H1 (cell line): ENCODE results near the gene WDR74. TPM values are rescaled to one million over a fixed set of nuclear protein-coding genes. Genes with fewer than 3 reads are reported as not detected.

Experiments used
- CTCF ChIA-PET: fragments of 300-600 bp; sonication (Branson Sonifier 250); formaldehyde crosslinking; loops from one replicate; lab custom pipeline; 2021; ENCODE audit not compliant: partially characterized antibody; lab: Charles Lee
- POLR2A ChIA-PET: fragments of 300-600 bp; sonication (Branson Sonifier 250); formaldehyde crosslinking; loops from one replicate; lab custom pipeline; 2021; ENCODE audit warnings: inconsistent platforms; ENCODE audit not compliant: partially characterized antibody; lab: Charles Lee
- DNase-seq, 2 experiments: peaks; one replicate each; pipeline versions ENCODE4 v3.0.0 to v3.0.0-alpha.2; 2010 to 2022; ENCODE audit warnings: low spot score in 2 of 2, low read depth in 1 of 2, mixed read lengths in 1 of 2
- FAIRE-seq: peaks from 2 replicates; lab custom pipeline; 2011; peaks lifted over from hg19 to GRCh38; lab: Jason Lieb, UNC
- H2AFZ ChIP-seq: 2 replicates; pipeline ENCODE4 v1.8.1; 2012; ENCODE audit warnings: low read length, inconsistent platforms
- H2AK5ac ChIP-seq: 2 replicates; pipeline ENCODE4 v1.6.1; 2013; ENCODE audit warnings: low read depth, low read length
- H2BK120ac ChIP-seq: replicated peaks from 2 replicates; pipeline ENCODE3; 2013; ENCODE audit warnings: low read depth, low read length, inconsistent platforms
- H2BK12ac ChIP-seq: 2 replicates; pipeline ENCODE4 v1.6.1; 2013; ENCODE audit warnings: low read depth, low read length
- H2BK15ac ChIP-seq: 2 replicates; pipeline ENCODE4 v1.6.1; 2013; ENCODE audit warnings: low read length
- H2BK20ac ChIP-seq: 2 replicates; pipeline ENCODE4 v1.6.1; 2013; ENCODE audit warnings: low read length
- H2BK5ac ChIP-seq: 2 replicates; pipeline ENCODE4 v1.6.1; 2013; ENCODE audit warnings: low read depth, low read length
- H3K14ac ChIP-seq: 2 replicates; pipeline ENCODE4 v1.6.1; 2013; ENCODE audit warnings: inconsistent platforms; ENCODE audit not compliant: insufficient read length
- H3K18ac ChIP-seq: 2 replicates; pipeline ENCODE4 v1.6.1; 2013; ENCODE audit warnings: low read length; ENCODE audit errors: extremely low read depth
- H3K23ac ChIP-seq: 2 replicates; pipeline ENCODE4 v1.6.1; 2013; ENCODE audit warnings: inconsistent platforms; ENCODE audit not compliant: insufficient read length
- H3K23me2 ChIP-seq: 2 replicates; pipeline ENCODE4 v1.6.1; 2013; ENCODE audit warnings: low read depth, low read length
- H3K27ac ChIP-seq: 2 replicates; pipeline ENCODE4 v1.6.1; 2011; ENCODE audit warnings: low read depth, low read length, inconsistent platforms
- H3K27me3 ChIP-seq, 4 experiments: replicated peaks in 1 of 4; 1 replicate in 1 of 4; 2 replicates in 3 of 4; pipeline versions ENCODE4 v1.6.1 to v1.8.1; 2011 to 2013; ENCODE audit warnings: low read length in 3 of 4, mild to moderate bottlenecking in 3 of 4, inconsistent platforms in 2 of 4, mixed read lengths in 2 of 4, moderate library complexity in 1 of 4; ENCODE audit not compliant: control insufficient read depth in 3 of 4, insufficient read depth in 3 of 4; ENCODE audit errors: extremely low read depth in 1 of 4
- H3K36me3 ChIP-seq, 4 experiments: 2 replicates each; pipeline versions ENCODE4 v1.6.1 to v1.8.1; 2011 to 2013; ENCODE audit warnings: mild to moderate bottlenecking in 4 of 4, low read length in 3 of 4, moderate library complexity in 2 of 4, control low read depth in 1 of 4, inconsistent platforms in 1 of 4; ENCODE audit not compliant: insufficient read depth in 4 of 4, control insufficient read depth in 2 of 4
- H3K4ac ChIP-seq: replicated peaks from 2 replicates; pipeline ENCODE3; 2013; ENCODE audit warnings: low read length, low read depth, mixed read lengths, inconsistent platforms; ENCODE audit not compliant: insufficient read length
- H3K4me1 ChIP-seq, 4 experiments: replicated peaks in 1 of 4; 1 replicate in 1 of 4; 2 replicates in 3 of 4; pipeline versions ENCODE4 v1.6.1 to v1.8.1; 2011 to 2013; ENCODE audit warnings: low read length in 3 of 4, inconsistent platforms in 2 of 4, mixed read lengths in 1 of 4; ENCODE audit not compliant: insufficient read depth in 4 of 4, control insufficient read depth in 3 of 4
- H3K4me2 ChIP-seq, 2 experiments: 2 replicates each; pipeline versions ENCODE4 v1.6.1 to v1.8.1; 2011 to 2013; ENCODE audit warnings: low read depth in 2 of 2, low read length in 2 of 2, control low read depth in 1 of 2, inconsistent platforms in 1 of 2, mild to moderate bottlenecking in 1 of 2; ENCODE audit not compliant: insufficient read depth in 1 of 2
- H3K4me3 ChIP-seq, 4 experiments: fragments of 200-600, 300-600 bp in 1 of 4; sonication (generic), shearing (Covaris generic), sonication (Bioruptor Twin) in 1 of 4; 2 replicates each; pipeline versions ENCODE4 v1.5.1 to v1.8.1; 2011 to 2016; ENCODE audit warnings: low read length in 4 of 4, low read depth in 3 of 4, control low read depth in 2 of 4, inconsistent platforms in 2 of 4, mild to moderate bottlenecking in 2 of 4, mixed read lengths in 1 of 4, moderate library complexity in 1 of 4; ENCODE audit not compliant: insufficient read depth in 2 of 4; ENCODE audit errors: extremely low read depth in 1 of 4
- H3K56ac ChIP-seq: replicated peaks from 2 replicates; pipeline ENCODE3; 2013; ENCODE audit warnings: low read depth, mild to moderate bottlenecking, mixed read lengths, low read length, inconsistent platforms; ENCODE audit not compliant: insufficient read length
- H3K79me1 ChIP-seq: 2 replicates; pipeline ENCODE4 v1.6.1; 2013; ENCODE audit warnings: low read depth, low read length, control low read depth
- H3K79me2 ChIP-seq, 2 experiments: 2 replicates each; pipeline versions ENCODE4 v1.6.1 to v1.8.1; 2012 to 2013; ENCODE audit warnings: low read length in 2 of 2, mild to moderate bottlenecking in 2 of 2, inconsistent platforms in 1 of 2; ENCODE audit not compliant: insufficient read depth in 2 of 2, control insufficient read depth in 1 of 2
- H3K9ac ChIP-seq, 4 experiments: replicated peaks in 1 of 4; 1 replicate in 1 of 4; 2 replicates in 3 of 4; pipeline versions ENCODE4 v1.6.1 to v1.8.1; 2011 to 2013; ENCODE audit warnings: low read depth in 3 of 4, low read length in 3 of 4, control low read depth in 2 of 4, mild to moderate bottlenecking in 2 of 4, moderate library complexity in 2 of 4, inconsistent platforms in 1 of 4; ENCODE audit errors: extremely low read depth in 1 of 4
- H3K9me3 ChIP-seq, 2 experiments: 2 replicates each; pipeline versions ENCODE4 v1.6.1 to v1.8.1; 2012 to 2013; ENCODE audit warnings: mild to moderate bottlenecking in 2 of 2, moderate library complexity in 2 of 2, control low read depth in 1 of 2, inconsistent platforms in 1 of 2, low read depth in 1 of 2, low read length in 1 of 2, mixed read lengths in 1 of 2; ENCODE audit not compliant: insufficient read depth in 2 of 2
- H4K20me1 ChIP-seq, 2 experiments: replicated peaks in 1 of 2; 2 replicates each; pipeline versions ENCODE3 to v1.8.1; 2011 to 2013; ENCODE audit warnings: inconsistent platforms in 2 of 2, low read length in 2 of 2, mild to moderate bottlenecking in 1 of 2; ENCODE audit not compliant: insufficient read depth in 2 of 2, control insufficient read depth in 1 of 2
- H4K5ac ChIP-seq: 2 replicates; pipeline ENCODE4 v1.6.1; 2013; ENCODE audit warnings: low read length, low read depth, mixed read lengths, inconsistent platforms; ENCODE audit not compliant: insufficient read length
- H4K8ac ChIP-seq: 2 replicates; pipeline ENCODE4 v1.8.0; 2013; ENCODE audit warnings: mild to moderate bottlenecking, moderate library complexity, low read length, inconsistent platforms; ENCODE audit not compliant: insufficient read depth; ENCODE audit errors: extremely low read depth
- H4K91ac ChIP-seq: replicated peaks from 2 replicates; pipeline ENCODE3; 2013; ENCODE audit warnings: low read length, mixed read lengths, inconsistent platforms; ENCODE audit not compliant: insufficient read length
- HDAC2 ChIP-seq, 2 experiments: fragments of 300-600 bp in 1 of 2; sonication (generic) in 1 of 2; IDR thresholded peaks; 2 replicates each; pipeline ENCODE4 v1.6.1; 2011 to 2012; ENCODE audit warnings: low read depth in 2 of 2, low read length in 2 of 2, mild to moderate bottlenecking in 2 of 2, moderate library complexity in 2 of 2, borderline replicate concordance in 1 of 2, inconsistent platforms in 1 of 2
- KDM5A ChIP-seq: fragments of 200-600 bp; IDR thresholded peaks from 2 replicates; pipeline ENCODE4 v1.7.1; 2012; ENCODE audit warnings: mild to moderate bottlenecking, low read length, inconsistent platforms, mixed read lengths
- POLR2A ChIP-seq, 2 experiments: IDR thresholded peaks; 1 replicate in 1 of 2; 2 replicates in 1 of 2; pipeline ENCODE4 v1.6.1; 2011; ENCODE audit warnings: low read depth in 2 of 2, low read length in 2 of 2, mild to moderate bottlenecking in 2 of 2; ENCODE audit errors: control extremely low read depth in 1 of 2
- POLR2AphosphoS5 ChIP-seq: IDR thresholded peaks from 2 replicates; pipeline ENCODE4 v1.6.1; 2011; ENCODE audit warnings: low read depth, low read length
- SIRT6 ChIP-seq: IDR thresholded peaks from one replicate; pipeline ENCODE4 v1.7.1; 2012; ENCODE audit warnings: low read length, inconsistent platforms
- SP2 ChIP-seq: IDR thresholded peaks from 2 replicates; pipeline ENCODE4 v1.6.1; 2012; ENCODE audit warnings: mild to moderate bottlenecking, low read length, inconsistent platforms
- SP4 ChIP-seq: IDR thresholded peaks from 2 replicates; pipeline ENCODE4 v1.6.1; 2012; ENCODE audit warnings: low read length, inconsistent platforms
- TAF1 ChIP-seq: IDR thresholded peaks from 2 replicates; pipeline ENCODE4 v1.6.1; 2011; ENCODE audit warnings: mild to moderate bottlenecking, low read depth, low read length
- WGBS, 2 experiments: shearing (Covaris generic) in 1 of 2; methylation state at CpG; one replicate each; pipeline versions ENCODE4 v1.1.6 to v1.1.7; 2013 to 2015; ENCODE audit warnings: low lambda C conversion rate in 2 of 2, mixed read lengths in 2 of 2, inconsistent platforms in 1 of 2, low coverage in 1 of 2, missing lambda C conversion rate in 1 of 2; ENCODE audit not compliant: insufficient replicate concordance in 2 of 2, insufficient coverage in 1 of 2, insufficient read length in 1 of 2; ENCODE audit errors: extremely low coverage in 1 of 2, missing lambda C conversion rate in 1 of 2; 5-methylcytosine and 5-hydroxymethylcytosine counted together
- polyA plus RNA-seq, 7 experiments: library from polyadenylated mRNA; depleted of rRNA in 3 of 7; stranded (reverse) in 5 of 7; unstranded in 2 of 7; fragments of >200 nt in 5 of 7; fragments of 200-250 nt in 2 of 7; gene quantifications; 1 replicate in 5 of 7; 2 replicates in 1 of 7; 4 replicates in 1 of 7; pipeline versions ENCODE4 v1.2.1 to v1.2.3, GENCODE V29; 2011 to 2013; ENCODE audit warnings: missing spikeins in 2 of 7, mixed read lengths in 2 of 7
- total RNA-seq: library from RNA; stranded (reverse); fragmentation: NEBNext Ultra II Directional; extraction: Animal tissue kit (Norgen Biotek cat#: 25700); gene quantifications from 2 replicates; pipeline ENCODE4 v1.2.1, GENCODE V29; 2021

Gene WDR74
- total and polyA plus RNA-seq, 2 of the 8 experiments (the other 6 are each of a cell fraction or from before 2014, with no cell fraction given): 93.6 to 97.0 TPM

DNA sequence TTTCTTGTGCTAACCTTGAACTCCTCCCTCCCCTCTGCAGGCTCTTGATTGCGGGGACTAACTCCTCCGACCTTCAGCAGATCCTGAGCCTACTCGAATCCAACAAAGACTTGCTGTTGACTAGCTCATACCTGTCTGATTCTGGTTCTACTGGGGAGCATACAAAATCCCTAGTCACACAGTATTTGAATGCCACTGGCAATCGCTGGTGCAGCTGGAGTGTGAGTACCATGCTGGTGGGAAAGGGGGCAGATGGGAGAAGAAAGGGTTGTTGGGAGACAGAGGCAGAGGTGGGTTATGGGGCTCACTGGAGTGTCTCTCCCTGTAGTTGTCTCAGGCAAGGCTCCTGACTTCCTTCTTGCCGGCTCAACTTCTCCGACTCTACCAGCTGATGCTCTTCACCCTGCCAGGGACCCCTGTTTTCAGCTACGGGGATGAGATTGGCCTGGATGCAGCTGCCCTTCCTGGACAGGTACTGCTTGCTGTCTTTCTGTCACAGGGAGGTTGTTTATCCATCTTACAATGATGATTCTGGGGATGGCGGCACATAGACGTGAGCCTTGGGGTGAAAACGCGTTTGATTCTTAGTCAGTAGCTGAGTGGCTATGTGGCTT is 45.9 kb upstream of the WDR74 start:
- H3K79me2 ChIP-seq: peaks cover 0 to 46% of the 10 kb centered on the region in 2 experiments
- H2BK15ac ChIP-seq: no peak overlapping the region
- H3K23me2 ChIP-seq: peaks cover 5% of the 10 kb centered on the region; the same call in 1 of the 2 replicates
- no peak overlapping the region for H3K18ac ChIP-seq
- H3K4me2 ChIP-seq: peak overlapping the region in 1 of 2 experiments; percentile 59; a peak in 1 of 4 replicates
- H2BK5ac ChIP-seq: no peak overlapping the region; the same call in 1 of the 2 replicates
- ChIA-PET CTCF (interaction anchor here (0.6 to 3.9 kb wide), 12 partner anchors 7 to 1520 kb away, joined by 3 to 21 read pairs (median 4); no protein-coding TSS in a partner anchor), POLR2A (interaction anchor here (0.7 to 57.8 kb wide), 15 partner anchors 8 to 221 kb away, joined by 3 to 2104 read pairs (median 5); partner anchors contain the start of genes CHRM1, NXF1, SLC3A2 and STX5)
- H3K14ac ChIP-seq: no peak overlapping the region
- no peak overlapping the region for H4K5ac ChIP-seq
- H3K23ac ChIP-seq: no peak overlapping the region
- peaks cover 57 to 84% (median 75%) of the 10 kb centered on the region in 4 experiments for H3K36me3 ChIP-seq
- H3K79me1 ChIP-seq: peaks cover 6% of the 10 kb centered on the region; the same call in 1 of the 2 replicates
- no peak overlapping the region for H3K56ac ChIP-seq
- H3K4me3 ChIP-seq: no peak overlapping the region
- H3K27ac ChIP-seq: 0 out of 2 replicates have a peak overlapping the region, but pooled peaks have one; percentile 1
- no peak for FAIRE-seq
- peaks cover 12 to 27% of the 10 kb centered on the region in 2 experiments for H4K20me1 ChIP-seq
- H3K4me1 ChIP-seq: peaks cover 0 to 19% (median 9%) of the 10 kb centered on the region in 4 experiments; a peak in 5 of 7 replicates
- H2BK20ac ChIP-seq: no peak overlapping the region
- no peak overlapping the region for H2BK12ac ChIP-seq
- H2BK120ac ChIP-seq: no peak overlapping the region
- H4K91ac ChIP-seq: no peak overlapping the region
- no peak for DNase-seq
- no peak overlapping the region for H2AFZ ChIP-seq
- TF ChIP-seq SP2 (no peak), POLR2A (IDR thresholded peaks at IDR 0.05; ENCODE audit: control extremely low read depth in 1 of 2, low read depth in 2 of 2, low read length in 2 of 2) (peak in 1 of 2 experiments; percentile 18; a peak in 1 of 3 replicates), SIRT6 (no peak), POLR2AphosphoS5 (peak; percentile 55), SP4 (no peak), KDM5A (no peak), TAF1 (no peak), HDAC2 (IDR thresholded peaks at IDR 0.05; ENCODE audit: borderline replicate concordance in 1 of 2, low read depth in 2 of 2, low read length in 2 of 2) (no peak)
- no peak overlapping the region for H3K4ac ChIP-seq
- 96% methylated on average over 11 of the region's 11 CpGs; no CpG with 5 or more reads in 1 of the 2 experiments for WGBS, 2 experiments
- no peaks in the 10 kb centered on the region for H3K9me3 ChIP-seq
- H2AK5ac ChIP-seq: no peak overlapping the region
- H3K9ac ChIP-seq: 0 out of 7 replicates have a peak overlapping the region, but pooled peaks of 1 of the 4 experiments have one; percentile 11
- no peak overlapping the region for H4K8ac ChIP-seq
- no peaks in the 10 kb centered on the region for H3K27me3 ChIP-seq
